ENCODE results near the gene SEMA3F.

SEMA3F gene

DNA sequence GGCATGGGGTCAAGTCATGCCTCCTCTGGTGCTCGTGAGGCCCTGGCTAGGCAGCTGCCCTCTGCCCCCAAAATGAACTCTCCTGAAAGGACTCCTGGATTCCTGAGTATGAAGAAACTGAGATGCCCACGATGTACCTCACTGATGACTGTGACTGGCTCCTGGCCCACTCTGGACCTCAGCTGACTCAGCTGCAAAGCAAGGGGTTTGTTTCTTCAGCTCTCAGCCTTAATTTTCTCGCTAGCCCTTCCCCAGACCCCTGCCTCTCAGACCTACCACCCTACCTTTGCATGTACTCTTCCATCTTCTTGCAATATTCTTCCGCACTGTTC lies 75.6 kb downstream of the SEMA3F start:
- Histone ChIP-seq H2AFZ (ENCODE audit: low read depth, low read length) (no peak overlapping the region), H3K79me1 (replicated peaks; ENCODE audit: low read length, poor library complexity, severe bottlenecking) (peaks cover 8% of the 10 kb centered on the region), H3K4me1 (ENCODE audit: control insufficient read depth, insufficient read depth, low read depth, low read length) (peaks cover 21% of the 10 kb centered on the region), H2AK5ac (ENCODE audit: low read length, severe bottlenecking) (no peak overlapping the region), H2BK120ac (ENCODE audit: low read depth, low read length) (no peak overlapping the region), H3K14ac (ENCODE audit: low read length in 2 of 2) (no peak overlapping the region), H4K91ac (ENCODE audit: low read length) (no peak overlapping the region), H4K8ac (ENCODE audit: low read length) (no peak overlapping the region), H3K9me3 (ENCODE audit: control insufficient read depth, low read length) (no peaks in the 10 kb centered on the region), H3K27ac (ENCODE audit: low read length, poor library complexity, severe bottlenecking) (no peak overlapping the region), H2BK12ac (ENCODE audit: low read length in 2 of 2) (no peak overlapping the region), H3K4ac (ENCODE audit: low read depth in 1 of 2, low read length in 2 of 2) (no peak overlapping the region), H3K27me3 (ENCODE audit: control insufficient read depth in 1 of 2, insufficient read depth in 1 of 2, low read length in 2 of 2) (no peaks in the 10 kb centered on the region), H3K23ac (ENCODE audit: low read length in 2 of 2) (no peak overlapping the region), H2BK15ac (ENCODE audit: low read depth, poor library complexity, severe bottlenecking) (no peak overlapping the region), H3K4me3 (ENCODE audit: insufficient read depth in 1 of 2, low read depth in 1 of 2, low read length in 2 of 2) (no peak overlapping the region), H3K18ac (ENCODE audit: low read depth in 1 of 2, low read length in 2 of 2) (no peak overlapping the region), H3K9ac (ENCODE audit: low read length) (no peak overlapping the region), H3K4me2 (ENCODE audit: low read length, poor library complexity, severe bottlenecking) (no peak overlapping the region), H2BK5ac (ENCODE audit: low read depth, low read length, poor library complexity, severe bottlenecking) (no peak overlapping the region), H3K36me3 (ENCODE audit: control insufficient read depth in 1 of 2, insufficient read depth in 2 of 2, low read depth in 1 of 2, low read length in 2 of 2) (no peaks in the 10 kb centered on the region)
- 91% methylated on average over 4 of the region's 4 CpGs for WGBS
- no peak for DNase-seq

- DNase-seq: no peak
- 86% methylated on average over 5 of the region's 5 CpGs for WGBS
Observed at GRCh38 chr3:50231581-50231980, 76.5 kb downstream of the SEMA3F start.

GRCh38 chr3:50232303-50232702 lies 77.2 kb downstream of the SEMA3F start:
- Histone ChIP-seq H3K4me3 (ENCODE audit: insufficient read depth in 1 of 2, low read depth in 1 of 2, low read length in 2 of 2) (no peak overlapping the region), H3K9me3 (ENCODE audit: control insufficient read depth, low read length) (no peaks in the 10 kb centered on the region), H3K36me3 (ENCODE audit: control insufficient read depth in 1 of 2, insufficient read depth in 2 of 2, low read depth in 1 of 2, low read length in 2 of 2) (no peaks in the 10 kb centered on the region), H3K79me1 (replicated peaks; ENCODE audit: low read length, poor library complexity, severe bottlenecking) (peaks cover 8% of the 10 kb centered on the region), H2BK120ac (ENCODE audit: low read depth, low read length) (no peak overlapping the region), H2AFZ (ENCODE audit: low read depth, low read length) (no peak overlapping the region), H3K4me1 (ENCODE audit: control insufficient read depth, insufficient read depth, low read depth, low read length) (peaks cover 13% of the 10 kb centered on the region), H3K9ac (ENCODE audit: low read length) (no peak overlapping the region), H2AK5ac (ENCODE audit: low read length, severe bottlenecking) (no peak overlapping the region), H3K18ac (ENCODE audit: low read depth in 1 of 2, low read length in 2 of 2) (no peak overlapping the region), H2BK5ac (ENCODE audit: low read depth, low read length, poor library complexity, severe bottlenecking) (no peak overlapping the region), H4K91ac (ENCODE audit: low read length) (no peak overlapping the region), H3K4ac (ENCODE audit: low read depth in 1 of 2, low read length in 2 of 2) (no peak overlapping the region), H3K27ac (ENCODE audit: low read length, poor library complexity, severe bottlenecking) (no peak overlapping the region), H2BK15ac (ENCODE audit: low read depth, poor library complexity, severe bottlenecking) (no peak overlapping the region), H3K23ac (ENCODE audit: low read length in 2 of 2) (no peak overlapping the region), H2BK12ac (ENCODE audit: low read length in 2 of 2) (no peak overlapping the region), H4K8ac (ENCODE audit: low read length) (no peak overlapping the region), H3K27me3 (ENCODE audit: control insufficient read depth in 1 of 2, insufficient read depth in 1 of 2, low read length in 2 of 2) (no peaks in the 10 kb centered on the region), H3K14ac (ENCODE audit: low read length in 2 of 2) (no peak overlapping the region), H3K4me2 (ENCODE audit: low read length, poor library complexity, severe bottlenecking) (no peak overlapping the region)
- 83% methylated on average over 3 of the region's 3 CpGs for WGBS
- no peak for DNase-seq

More at GRCh38 chr3:50231581-50231980, 76.5 kb downstream of the SEMA3F start:
- Histone ChIP-seq H3K36me3 (ENCODE audit: control insufficient read depth in 1 of 2, insufficient read depth in 2 of 2, low read depth in 1 of 2, low read length in 2 of 2) (no peaks in the 10 kb centered on the region), H3K9me3 (ENCODE audit: control insufficient read depth, low read length) (no peaks in the 10 kb centered on the region), H3K4me1 (ENCODE audit: control insufficient read depth, insufficient read depth, low read depth, low read length) (peaks cover 18% of the 10 kb centered on the region), H3K18ac (ENCODE audit: low read depth in 1 of 2, low read length in 2 of 2) (no peak overlapping the region), H2BK12ac (ENCODE audit: low read length in 2 of 2) (no peak overlapping the region), H3K14ac (ENCODE audit: low read length in 2 of 2) (no peak overlapping the region), H3K4me2 (ENCODE audit: low read length, poor library complexity, severe bottlenecking) (no peak overlapping the region), H2AK5ac (ENCODE audit: low read length, severe bottlenecking) (no peak overlapping the region), H3K23ac (ENCODE audit: low read length in 2 of 2) (no peak overlapping the region), H3K27ac (ENCODE audit: low read length, poor library complexity, severe bottlenecking) (no peak overlapping the region), H3K4me3 (ENCODE audit: insufficient read depth in 1 of 2, low read depth in 1 of 2, low read length in 2 of 2) (no peak overlapping the region), H3K4ac (ENCODE audit: low read depth in 1 of 2, low read length in 2 of 2) (no peak overlapping the region), H3K79me1 (replicated peaks; ENCODE audit: low read length, poor library complexity, severe bottlenecking) (peaks cover 8% of the 10 kb centered on the region), H2BK15ac (ENCODE audit: low read depth, poor library complexity, severe bottlenecking) (no peak overlapping the region), H4K8ac (ENCODE audit: low read length) (no peak overlapping the region), H3K9ac (ENCODE audit: low read length) (no peak overlapping the region), H3K27me3 (ENCODE audit: control insufficient read depth in 1 of 2, insufficient read depth in 1 of 2, low read length in 2 of 2) (no peaks in the 10 kb centered on the region), H4K91ac (ENCODE audit: low read length) (no peak overlapping the region), H2BK5ac (ENCODE audit: low read depth, low read length, poor library complexity, severe bottlenecking) (no peak overlapping the region), H2AFZ (ENCODE audit: low read depth, low read length) (no peak overlapping the region), H2BK120ac (ENCODE audit: low read depth, low read length) (no peak overlapping the region)

- Histone ChIP-seq H3K27ac (ENCODE audit: low read length, poor library complexity, severe bottlenecking) (no peak overlapping the region), H2AK5ac (ENCODE audit: low read length, severe bottlenecking) (no peak overlapping the region), H4K8ac (ENCODE audit: low read length) (no peak overlapping the region), H2AFZ (ENCODE audit: low read depth, low read length) (no peak overlapping the region), H3K14ac (ENCODE audit: low read length in 2 of 2) (no peak overlapping the region), H3K36me3 (ENCODE audit: control insufficient read depth in 1 of 2, insufficient read depth in 2 of 2, low read depth in 1 of 2, low read length in 2 of 2) (no peaks in the 10 kb centered on the region), H3K23ac (ENCODE audit: low read length in 2 of 2) (no peak overlapping the region), H3K4me3 (ENCODE audit: insufficient read depth in 1 of 2, low read depth in 1 of 2, low read length in 2 of 2) (no peak overlapping the region), H2BK5ac (ENCODE audit: low read depth, low read length, poor library complexity, severe bottlenecking) (no peak overlapping the region), H3K4me1 (ENCODE audit: control insufficient read depth, insufficient read depth, low read depth, low read length) (peaks cover 10% of the 10 kb centered on the region), H3K18ac (ENCODE audit: low read depth in 1 of 2, low read length in 2 of 2) (no peak overlapping the region), H2BK120ac (ENCODE audit: low read depth, low read length) (no peak overlapping the region), H4K91ac (ENCODE audit: low read length) (no peak overlapping the region), H2BK15ac (ENCODE audit: low read depth, poor library complexity, severe bottlenecking) (no peak overlapping the region), H2BK12ac (ENCODE audit: low read length in 2 of 2) (no peak overlapping the region), H3K9me3 (ENCODE audit: control insufficient read depth, low read length) (no peaks in the 10 kb centered on the region), H3K9ac (ENCODE audit: low read length) (no peak overlapping the region), H3K79me1 (replicated peaks; ENCODE audit: low read length, poor library complexity, severe bottlenecking) (peaks cover 8% of the 10 kb centered on the region), H3K4ac (ENCODE audit: low read depth in 1 of 2, low read length in 2 of 2) (no peak overlapping the region), H3K27me3 (ENCODE audit: control insufficient read depth in 1 of 2, insufficient read depth in 1 of 2, low read length in 2 of 2) (no peaks in the 10 kb centered on the region), H3K4me2 (ENCODE audit: low read length, poor library complexity, severe bottlenecking) (no peak overlapping the region)
- WGBS: 93% methylated on average over 4 of the region's 4 CpGs
- no peak for DNase-seq
Observed at GRCh38 chr3:50233176-50233575, 78.1 kb downstream of the SEMA3F start.
